Measurements from ENCODE around the gene SUSD2.

Gene SUSD2

DNA sequence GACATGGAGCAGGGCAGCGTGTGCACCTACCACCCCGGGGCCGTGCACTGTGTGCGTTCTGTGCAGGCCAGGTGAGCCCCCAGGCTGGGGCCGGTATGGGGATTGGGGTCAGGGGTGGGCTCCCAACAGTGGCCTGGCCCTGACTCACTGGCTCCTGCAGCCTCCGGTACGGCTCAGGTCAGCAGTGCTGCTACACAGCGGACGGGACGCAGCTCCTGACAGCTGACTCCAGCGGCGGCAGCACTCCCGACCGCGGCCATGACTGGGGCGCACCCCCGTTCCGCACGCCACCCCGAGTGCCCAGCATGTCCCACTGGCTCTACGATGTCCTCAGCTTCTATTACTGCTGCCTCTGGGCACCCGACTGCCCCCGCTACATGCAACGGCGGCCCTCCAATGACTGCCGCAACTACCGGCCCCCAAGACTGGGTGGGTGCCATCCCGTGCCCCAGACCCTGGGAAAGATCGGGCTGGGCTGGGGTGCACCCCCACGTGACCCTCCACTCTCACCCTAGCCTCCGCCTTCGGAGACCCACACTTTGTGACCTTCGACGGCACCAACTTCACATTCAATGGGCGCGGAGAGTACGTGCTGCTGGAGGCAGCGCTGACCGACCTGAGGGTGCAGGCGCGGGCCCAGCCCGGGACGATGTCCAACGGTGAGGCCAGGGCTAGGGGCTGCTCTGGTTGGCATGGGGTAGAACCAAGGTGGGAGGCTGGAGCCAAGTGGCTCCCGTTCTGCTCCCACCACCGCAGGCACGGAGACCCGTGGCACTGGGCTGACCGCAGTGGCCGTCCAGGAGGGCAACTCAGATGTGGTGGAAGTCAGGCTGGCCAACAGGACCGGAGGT lies 4.4 kb downstream of the SUSD2 start:
- H3K27ac ChIP-seq = no peak overlapping the region
- TF ChIP-seq ZFX (IDR thresholded peaks at IDR 0.05; ENCODE audit: borderline replicate concordance) = no peak

DNA sequence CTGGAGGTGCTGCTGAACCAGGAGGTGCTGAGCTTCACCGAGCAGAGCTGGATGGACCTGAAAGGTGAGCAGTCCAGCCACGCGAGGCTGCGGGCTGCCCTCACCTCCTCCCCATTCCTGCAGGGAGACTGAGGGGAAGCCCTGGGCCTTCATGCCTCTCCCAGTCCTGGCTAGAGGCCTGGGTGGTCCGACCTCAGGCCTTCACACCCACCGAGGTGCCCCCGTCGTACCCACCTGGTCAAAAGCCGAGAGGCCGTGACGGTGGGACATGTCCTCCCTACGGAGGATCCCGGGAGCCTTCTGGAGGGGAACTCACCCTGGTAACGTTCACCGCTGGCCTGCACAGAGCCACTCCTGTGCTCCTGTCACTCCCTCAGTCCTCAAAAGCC lies 5.1 kb downstream of the SUSD2 start:
- no peak overlapping the region for H3K27ac ChIP-seq
- TF ChIP-seq ZFX (IDR thresholded peaks at IDR 0.05; ENCODE audit: borderline replicate concordance) = no peak
- TF ChIP-seq, protein P1, sequence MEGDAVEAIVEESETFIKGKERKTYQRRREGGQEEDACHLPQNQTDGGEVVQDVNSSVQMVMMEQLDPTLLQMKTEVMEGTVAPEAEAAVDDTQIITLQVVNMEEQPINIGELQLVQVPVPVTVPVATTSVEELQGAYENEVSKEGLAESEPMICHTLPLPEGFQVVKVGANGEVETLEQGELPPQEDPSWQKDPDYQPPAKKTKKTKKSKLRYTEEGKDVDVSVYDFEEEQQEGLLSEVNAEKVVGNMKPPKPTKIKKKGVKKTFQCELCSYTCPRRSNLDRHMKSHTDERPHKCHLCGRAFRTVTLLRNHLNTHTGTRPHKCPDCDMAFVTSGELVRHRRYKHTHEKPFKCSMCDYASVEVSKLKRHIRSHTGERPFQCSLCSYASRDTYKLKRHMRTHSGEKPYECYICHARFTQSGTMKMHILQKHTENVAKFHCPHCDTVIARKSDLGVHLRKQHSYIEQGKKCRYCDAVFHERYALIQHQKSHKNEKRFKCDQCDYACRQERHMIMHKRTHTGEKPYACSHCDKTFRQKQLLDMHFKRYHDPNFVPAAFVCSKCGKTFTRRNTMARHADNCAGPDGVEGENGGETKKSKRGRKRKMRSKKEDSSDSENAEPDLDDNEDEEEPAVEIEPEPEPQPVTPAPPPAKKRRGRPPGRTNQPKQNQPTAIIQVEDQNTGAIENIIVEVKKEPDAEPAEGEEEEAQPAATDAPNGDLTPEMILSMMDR (IDR thresholded peaks at IDR 0.05) = no peak

DNA sequence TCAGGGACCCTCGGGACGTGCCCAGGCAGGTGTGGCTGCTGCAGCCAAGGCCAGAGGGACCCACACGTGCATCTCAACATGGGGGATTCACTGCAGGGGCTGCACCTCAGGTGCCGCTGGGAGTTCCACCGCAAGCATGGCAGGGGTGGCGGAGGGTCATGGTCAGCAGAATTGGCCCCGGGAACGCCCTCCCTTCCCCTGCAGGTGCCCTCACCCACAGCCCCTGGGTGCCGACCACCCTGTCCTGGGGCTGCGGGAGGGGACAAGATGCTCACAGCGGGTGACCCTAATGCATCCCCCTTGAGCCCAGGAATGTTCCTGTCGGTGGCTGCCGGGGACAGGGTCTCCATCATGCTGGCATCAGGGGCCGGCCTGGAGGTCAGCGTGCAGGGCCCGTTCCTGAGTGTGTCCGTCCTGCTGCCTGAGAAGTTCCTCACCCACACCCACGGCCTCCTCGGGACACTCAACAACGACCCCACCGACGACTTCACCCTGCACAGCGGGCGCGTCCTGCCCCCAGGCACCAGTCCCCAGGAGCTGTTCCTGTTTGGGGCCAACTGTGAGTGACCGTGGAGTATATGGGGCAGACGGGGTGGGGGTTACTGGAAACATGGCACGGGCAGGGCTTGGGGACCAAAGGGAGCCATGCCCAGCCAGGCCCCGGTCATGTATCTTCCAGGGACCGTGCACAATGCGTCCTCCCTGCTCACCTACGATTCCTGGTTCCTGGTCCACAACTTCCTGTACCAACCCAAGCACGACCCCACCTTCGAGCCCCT lies 5.8 kb downstream of the SUSD2 start:
- no peak overlapping the region for H3K27ac ChIP-seq
- TF ChIP-seq, protein P1 (IDR thresholded peaks at IDR 0.05) = no peak
- no peak for TF ChIP-seq ZFX (IDR thresholded peaks at IDR 0.05; ENCODE audit: borderline replicate concordance)

DNA sequence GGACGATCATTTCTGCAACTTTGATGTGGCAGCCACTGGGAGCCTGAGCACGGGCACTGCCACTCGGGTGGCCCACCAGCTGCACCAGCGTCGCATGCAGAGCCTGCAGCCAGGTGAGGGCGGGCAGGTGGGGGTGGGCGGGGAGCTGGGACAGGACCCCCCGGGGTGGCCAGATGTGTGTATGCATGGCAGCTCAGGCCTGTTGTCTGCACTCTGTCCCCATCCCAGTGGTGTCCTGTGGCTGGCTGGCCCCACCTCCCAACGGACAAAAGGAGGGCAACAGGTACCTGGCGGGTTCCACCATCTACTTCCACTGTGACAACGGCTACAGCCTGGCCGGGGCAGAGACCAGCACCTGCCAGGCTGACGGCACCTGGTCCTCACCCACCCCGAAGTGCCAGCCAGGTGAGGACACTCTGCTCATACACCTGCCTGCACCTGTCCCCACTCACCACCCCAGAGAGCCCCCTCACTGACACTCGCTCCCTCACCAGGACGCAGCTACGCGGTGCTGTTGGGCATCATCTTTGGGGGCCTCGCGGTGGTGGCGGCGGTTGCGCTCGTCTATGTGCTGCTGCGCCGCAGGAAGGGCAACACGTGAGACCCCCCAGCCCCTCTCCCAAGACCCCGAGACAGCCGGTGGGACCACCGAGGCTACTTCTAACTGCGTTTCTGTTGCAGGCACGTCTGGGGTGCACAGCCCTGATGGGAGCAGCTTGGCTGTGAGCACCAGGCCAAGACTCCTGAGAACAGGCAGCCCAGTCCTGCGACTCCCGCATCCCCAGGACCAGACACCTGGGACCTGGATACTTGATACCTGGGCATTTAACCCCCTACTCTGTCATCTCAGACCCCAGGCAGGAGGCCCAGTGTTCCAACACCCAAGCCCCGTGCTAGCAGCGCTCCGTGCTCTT lies 6.7 kb downstream of the SUSD2 start:
- TF ChIP-seq, protein P1 (IDR thresholded peaks at IDR 0.05) = no peak
- no peak for TF ChIP-seq ZFX (IDR thresholded peaks at IDR 0.05; ENCODE audit: borderline replicate concordance)
- no peak overlapping the region for H3K27ac ChIP-seq

DNA sequence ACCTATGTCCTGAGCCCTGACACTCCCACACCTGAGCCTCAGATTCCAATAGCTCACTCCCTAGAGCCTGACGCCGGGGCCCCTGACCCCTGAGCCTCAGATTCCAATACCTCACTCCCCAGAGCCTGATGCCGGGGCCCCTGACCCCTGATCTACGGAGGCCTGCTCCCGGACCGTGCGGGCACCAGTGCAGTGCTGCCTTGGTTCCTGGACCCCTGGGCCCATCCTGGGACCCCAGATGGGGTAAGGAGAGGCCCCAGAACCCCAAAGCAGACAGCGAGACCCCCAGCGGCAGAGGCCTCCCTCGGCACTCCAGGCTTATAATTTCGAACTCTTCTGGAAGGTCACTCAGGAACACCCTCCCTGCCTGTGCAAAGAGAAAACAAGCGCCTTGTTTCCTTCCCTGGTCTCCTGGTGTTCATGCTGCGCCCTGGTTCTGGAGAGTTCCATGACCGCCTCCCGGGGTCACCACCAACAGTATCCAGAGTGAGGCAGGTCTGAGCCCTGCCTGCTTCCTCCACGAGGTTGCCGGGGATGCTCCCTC lies 7.5 kb downstream of the SUSD2 start:
- TF ChIP-seq ZFX (IDR thresholded peaks at IDR 0.05; ENCODE audit: borderline replicate concordance) = no peak
- TF ChIP-seq, protein P1 (IDR thresholded peaks at IDR 0.05) = no peak
- no peak overlapping the region for H3K27ac ChIP-seq

DNA sequence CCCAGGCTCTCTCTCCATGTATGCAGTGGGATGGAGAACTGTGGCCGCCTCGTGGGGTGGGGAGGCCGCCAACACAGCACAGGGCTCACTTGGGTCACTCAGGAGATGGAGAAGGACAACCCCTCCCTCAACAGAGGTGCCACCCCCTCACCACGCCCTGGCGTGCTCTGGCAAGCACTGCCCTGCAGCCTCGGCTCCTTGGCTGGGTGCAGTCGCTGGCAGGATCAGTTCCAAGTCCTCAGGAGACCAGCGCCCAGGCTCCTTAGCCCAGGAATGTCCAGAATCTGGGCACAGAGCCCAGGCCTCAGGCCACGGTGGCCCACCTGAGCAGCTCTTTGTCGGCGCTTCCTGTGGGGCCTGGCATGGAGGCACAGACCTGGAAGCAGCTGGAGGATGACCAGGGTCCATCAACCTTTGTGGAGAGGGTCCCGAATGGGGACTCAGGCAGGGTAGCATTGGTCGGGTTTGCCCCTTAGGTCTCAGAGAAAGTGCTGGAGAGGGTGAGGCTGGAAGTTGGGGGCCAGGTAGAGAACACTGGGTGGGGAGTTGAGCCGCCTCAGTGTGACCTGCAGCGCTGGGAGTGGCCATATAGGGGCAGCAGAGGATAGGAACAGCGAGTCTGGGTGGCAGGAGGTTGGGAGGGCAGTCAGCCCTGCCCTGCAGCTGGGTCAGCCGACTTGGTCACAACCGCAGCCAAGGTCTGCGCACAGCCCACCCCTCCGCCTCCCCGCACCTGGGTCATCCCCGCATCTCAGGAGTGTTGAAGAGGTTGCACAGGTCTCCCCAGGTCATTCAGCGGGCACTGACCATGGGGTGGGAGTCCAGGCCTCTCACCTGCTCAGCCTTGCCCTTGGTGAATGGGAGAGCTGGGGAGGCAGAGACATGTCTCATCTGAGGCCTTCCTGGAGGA lies 8.2 kb downstream of the SUSD2 start:
- no peak for TF ChIP-seq ZFX (IDR thresholded peaks at IDR 0.05; ENCODE audit: borderline replicate concordance)
- TF ChIP-seq, protein P1 (IDR thresholded peaks at IDR 0.05) = peak; percentile 87
- no peak overlapping the region for H3K27ac ChIP-seq
